ENCODE measurements around the gene NKX2-8. TPM values are rescaled to one million over a fixed set of nuclear protein-coding genes. Genes with fewer than 3 reads are reported as not detected.

Gene NKX2-8
- 1 to 10 TPM; 1.7 to 3.4 (median 2.4) TPM for total RNA-seq

- H3K27ac ChIP-seq, result peak within 1 kb of the TSS in 2 of 3 donors; percentile 34 to 71
- H3K27me3 ChIP-seq, result no peaks in the 10 kb centered on the region
- H3K4me3 ChIP-seq (replicated peaks in 1 of 3), result peak within 1 kb of the TSS; percentile 35 to 46 (median 44)
- H3K9me3 ChIP-seq, result no peaks in the 10 kb centered on the region
- peak; percentile 56 to 58 for DNase-seq
- H3K4me1 ChIP-seq, result peaks cover 0 to 22% of the 10 kb centered on the region in 2 donors
- 1% methylated on average over 28 to 30 of the region's 62 CpGs for WGBS, 2 donors
- intact Hi-C loops (cut with DNase I), result no loop called here
- TF ChIP-seq POLR2A (IDR thresholded peaks at IDR 0.05) (no peak), CTCF (IDR thresholded peaks at IDR 0.05) (no peak)
- H3K36me3 ChIP-seq, result no peaks in the 10 kb centered on the region
Measured at GRCh38 chr14:36582011-36582873, at the start of gene NKX2-8. Gene NKX2-8 (minus strand): TSS chr14:36582614. CDS start chr14:36582389, 225 bp downstream.

- no peak for TF ChIP-seq POLR2A (IDR thresholded peaks at IDR 0.05)
- TF ChIP-seq CTCF (IDR thresholded peaks at IDR 0.05), result no peak
- no peaks in the 10 kb centered on the region for H3K9me3 ChIP-seq
- no peaks in the 10 kb centered on the region for H3K36me3 ChIP-seq
- no peak overlapping the region for H3K4me3 ChIP-seq (replicated peaks in 1 of 3)
- DNase-seq, result no peak
- H3K27ac ChIP-seq, result no peak overlapping the region
- WGBS, 2 donors, result 72 to 85% methylated on average over 3 of the region's 3 CpGs
- no peaks in the 10 kb centered on the region for H3K4me1 ChIP-seq
- H3K27me3 ChIP-seq, result no peaks in the 10 kb centered on the region
- intact Hi-C loops (cut with DNase I), result no loop called here
Measured at GRCh38 chr14:36627981-36628380, 45.6 kb upstream of the NKX2-8 start.

- TF ChIP-seq POLR2A (IDR thresholded peaks at IDR 0.05) (no peak), CTCF (IDR thresholded peaks at IDR 0.05) (no peak)
- Histone ChIP-seq H3K27ac (no peak overlapping the region), H3K36me3 (no peaks in the 10 kb centered on the region), H3K27me3 (no peaks in the 10 kb centered on the region), H3K4me1 (no peaks in the 10 kb centered on the region), H3K9me3 (no peaks in the 10 kb centered on the region), H3K4me3 (replicated peaks in 1 of 3) (no peak overlapping the region)
- intact Hi-C loops (cut with DNase I), result no loop called here
- WGBS, 2 donors, result 66 to 78% methylated on average over 4 of the region's 4 CpGs
- DNase-seq, result no peak
Measured at GRCh38 chr14:36626151-36626550, 43.7 kb upstream of the NKX2-8 start.

- Histone ChIP-seq H3K4me1 (no peaks in the 10 kb centered on the region), H3K36me3 (no peaks in the 10 kb centered on the region), H3K27me3 (no peaks in the 10 kb centered on the region), H3K9me3 (no peaks in the 10 kb centered on the region), H3K27ac (no peak overlapping the region), H3K4me3 (replicated peaks in 1 of 3) (no peak overlapping the region)
- intact Hi-C loops (cut with DNase I), result no loop called here
- WGBS, 2 donors, result 84 to 88% methylated on average over 4 of the region's 4 CpGs
- TF ChIP-seq CTCF (IDR thresholded peaks at IDR 0.05) (no peak), POLR2A (IDR thresholded peaks at IDR 0.05) (no peak)
- DNase-seq, result no peak
Measured at GRCh38 chr14:36625436-36625835, 43.0 kb upstream of the NKX2-8 start.

- no peak for DNase-seq
Measured at GRCh38 chr14:36625014-36625413, 42.6 kb upstream of the NKX2-8 start.

More at GRCh38 chr14:36625014-36625413, 42.6 kb upstream of the NKX2-8 start:
- TF ChIP-seq CTCF (IDR thresholded peaks at IDR 0.05), result no peak
- no peak for TF ChIP-seq POLR2A (IDR thresholded peaks at IDR 0.05)
- Histone ChIP-seq H3K9me3 (no peaks in the 10 kb centered on the region), H3K36me3 (no peaks in the 10 kb centered on the region), H3K4me1 (no peaks in the 10 kb centered on the region), H3K27me3 (no peaks in the 10 kb centered on the region), H3K4me3 (replicated peaks in 1 of 3) (no peak overlapping the region), H3K27ac (no peak overlapping the region)
- intact Hi-C loops (cut with DNase I), result no loop called here
- 83 to 100% methylated on average over 1 of the region's 1 CpG for WGBS, 2 donors
